ENCODE measurements around the gene AKR1A1.

DNA sequence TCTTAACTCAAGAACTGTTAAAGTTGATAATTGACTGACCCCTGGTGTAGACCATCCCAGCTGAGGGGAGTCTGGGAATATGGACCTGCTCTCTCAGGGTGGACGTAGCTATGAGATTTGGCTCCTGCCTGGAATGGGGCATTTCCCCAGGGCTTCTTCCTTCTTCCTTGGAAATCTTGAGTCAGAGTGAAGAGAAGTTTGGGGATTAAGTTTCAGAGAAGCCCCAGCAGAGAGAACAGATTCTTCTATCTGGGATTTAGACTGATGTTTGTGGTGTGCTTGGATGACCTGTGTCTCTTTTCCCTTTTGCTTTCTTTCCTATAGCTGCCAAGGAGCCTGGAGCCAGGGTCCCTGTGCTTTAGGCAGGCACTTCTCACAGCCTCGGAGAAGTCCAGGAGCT is 13.2 kb downstream of the AKR1A1 start:
- TF ChIP-seq, protein P1, sequence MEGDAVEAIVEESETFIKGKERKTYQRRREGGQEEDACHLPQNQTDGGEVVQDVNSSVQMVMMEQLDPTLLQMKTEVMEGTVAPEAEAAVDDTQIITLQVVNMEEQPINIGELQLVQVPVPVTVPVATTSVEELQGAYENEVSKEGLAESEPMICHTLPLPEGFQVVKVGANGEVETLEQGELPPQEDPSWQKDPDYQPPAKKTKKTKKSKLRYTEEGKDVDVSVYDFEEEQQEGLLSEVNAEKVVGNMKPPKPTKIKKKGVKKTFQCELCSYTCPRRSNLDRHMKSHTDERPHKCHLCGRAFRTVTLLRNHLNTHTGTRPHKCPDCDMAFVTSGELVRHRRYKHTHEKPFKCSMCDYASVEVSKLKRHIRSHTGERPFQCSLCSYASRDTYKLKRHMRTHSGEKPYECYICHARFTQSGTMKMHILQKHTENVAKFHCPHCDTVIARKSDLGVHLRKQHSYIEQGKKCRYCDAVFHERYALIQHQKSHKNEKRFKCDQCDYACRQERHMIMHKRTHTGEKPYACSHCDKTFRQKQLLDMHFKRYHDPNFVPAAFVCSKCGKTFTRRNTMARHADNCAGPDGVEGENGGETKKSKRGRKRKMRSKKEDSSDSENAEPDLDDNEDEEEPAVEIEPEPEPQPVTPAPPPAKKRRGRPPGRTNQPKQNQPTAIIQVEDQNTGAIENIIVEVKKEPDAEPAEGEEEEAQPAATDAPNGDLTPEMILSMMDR (IDR thresholded peaks at IDR 0.05 in 4 of 5, conservative IDR thresholded peaks at IDR 0.05 in 1 of 5): no peak
- TF ChIP-seq POLR2A (IDR thresholded peaks at IDR 0.05): no peak

Data from gastrocnemius medialis (tissue), 4 donors.